HepG2 (cell line): Measurements from ENCODE around the gene PLPP7.

Experiments
- CBX1 ChIP-seq: IDR thresholded peaks from one replicate; pipeline ENCODE4 v1.6.1; 2016; ENCODE audit warnings: antibody characterized with exemption, low read depth
- CEBPB ChIP-seq: IDR thresholded peaks from 2 replicates; pipeline ENCODE4 v1.6.1; 2011; ENCODE audit warnings: low read depth, low read length, improper control_type of control experiment, borderline replicate concordance
- HNRNPUL1 ChIP-seq: fragments of 200-400 bp; formaldehyde crosslinking; IDR thresholded peaks from 2 replicates; pipeline ENCODE4 v1.6.1; 2017; ENCODE audit warnings: low read depth, mild to moderate bottlenecking, low read length, moderate library complexity
- IKZF1 ChIP-seq: fragments of 450-650 bp; IDR thresholded peaks from 2 replicates; pipeline ENCODE4 v1.7.1; 2016
- MAFF ChIP-seq: IDR thresholded peaks from 2 replicates; pipeline ENCODE4 v1.6.1; 2011; ENCODE audit warnings: low read depth, low read length, improper control_type of control experiment
- NR2C2 ChIP-seq: sonication (generic); formaldehyde crosslinking; IDR thresholded peaks from 2 replicates; pipeline ENCODE4 v1.4.0; 2020; ENCODE audit warnings: missing genetic modification reagents, mild to moderate bottlenecking, moderate library complexity, borderline replicate concordance
- POLR2A ChIP-seq, 2 experiments: IDR thresholded peaks; 2 replicates each; pipeline ENCODE4 v1.6.1; 2011; ENCODE audit warnings: low read depth in 2 of 2, low read length in 2 of 2, mild to moderate bottlenecking in 1 of 2, moderate library complexity in 1 of 2; ENCODE audit not compliant: insufficient read depth in 1 of 2
- TF ChIP-seq, protein P1 (sequence below): sonication (generic); formaldehyde crosslinking; IDR thresholded peaks from 2 replicates; pipeline ENCODE4 v1.5.0; 2020; ENCODE audit warnings: mild to moderate bottlenecking, missing genetic modification reagents, moderate library complexity

DNA sequence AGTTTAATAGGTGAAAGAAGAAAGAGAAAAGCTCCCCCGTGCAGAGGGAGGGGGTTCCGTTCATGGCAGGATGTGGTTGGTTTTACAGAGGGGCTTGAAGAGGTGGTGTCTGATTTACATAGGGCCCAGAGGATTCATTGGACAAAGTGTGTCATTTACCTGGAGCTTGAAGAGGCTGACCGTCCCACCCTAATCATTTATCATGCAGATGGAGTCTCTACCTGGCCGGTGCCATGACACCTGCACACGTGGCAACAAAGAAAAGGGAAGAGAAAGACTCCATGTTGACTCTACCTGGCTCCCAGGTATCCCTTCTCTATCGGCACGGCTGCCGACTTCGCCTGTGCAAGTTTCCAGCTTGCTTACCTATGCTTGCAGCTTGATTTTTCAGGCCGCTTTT, 69.0 kb downstream of the PLPP7 start:
- TF ChIP-seq CEBPB (no peak), NR2C2 (CRISPR knock-in tag) (no peak), POLR2A (IDR thresholded peaks at IDR 0.05; ENCODE audit: insufficient read depth in 1 of 2, low read depth in 2 of 2, low read length in 2 of 2) (no peak), CBX1 (no peak), IKZF1 (no peak), MAFF (no peak), HNRNPUL1 (no peak)
- TF ChIP-seq, protein P1, sequence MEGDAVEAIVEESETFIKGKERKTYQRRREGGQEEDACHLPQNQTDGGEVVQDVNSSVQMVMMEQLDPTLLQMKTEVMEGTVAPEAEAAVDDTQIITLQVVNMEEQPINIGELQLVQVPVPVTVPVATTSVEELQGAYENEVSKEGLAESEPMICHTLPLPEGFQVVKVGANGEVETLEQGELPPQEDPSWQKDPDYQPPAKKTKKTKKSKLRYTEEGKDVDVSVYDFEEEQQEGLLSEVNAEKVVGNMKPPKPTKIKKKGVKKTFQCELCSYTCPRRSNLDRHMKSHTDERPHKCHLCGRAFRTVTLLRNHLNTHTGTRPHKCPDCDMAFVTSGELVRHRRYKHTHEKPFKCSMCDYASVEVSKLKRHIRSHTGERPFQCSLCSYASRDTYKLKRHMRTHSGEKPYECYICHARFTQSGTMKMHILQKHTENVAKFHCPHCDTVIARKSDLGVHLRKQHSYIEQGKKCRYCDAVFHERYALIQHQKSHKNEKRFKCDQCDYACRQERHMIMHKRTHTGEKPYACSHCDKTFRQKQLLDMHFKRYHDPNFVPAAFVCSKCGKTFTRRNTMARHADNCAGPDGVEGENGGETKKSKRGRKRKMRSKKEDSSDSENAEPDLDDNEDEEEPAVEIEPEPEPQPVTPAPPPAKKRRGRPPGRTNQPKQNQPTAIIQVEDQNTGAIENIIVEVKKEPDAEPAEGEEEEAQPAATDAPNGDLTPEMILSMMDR (CRISPR knock-in tag) = no peak
